H4 (cell line): ENCODE measurements around the gene E4F1. TPM values are rescaled to one million over a fixed set of nuclear protein-coding genes. Genes with fewer than 3 reads are reported as not detected.
"Not testable (repeated sequence)": the region's sequence is repeated elsewhere in the genome, so short reads cannot be mapped to it uniquely, and the experiment has no call there.

Source experiments
- DNase-seq: peaks from one replicate; pipeline ENCODE4 v3.0.0-alpha.2; 2015; ENCODE audit warnings: low spot score
- total RNA-seq: library from RNA; depleted of rRNA; stranded (reverse); fragments of >200 nt; shearing (Covaris generic); gene quantifications from 2 replicates; pipeline ENCODE4 v1.2.3, GENCODE V29; 2014

Gene E4F1
- total RNA-seq, 1 experiment from 2014 or later: 9.5 TPM

- no peak for DNase-seq
Measured at GRCh38 chr16:2231016-2231931, 7.9 kb downstream of the E4F1 start.

DNA sequence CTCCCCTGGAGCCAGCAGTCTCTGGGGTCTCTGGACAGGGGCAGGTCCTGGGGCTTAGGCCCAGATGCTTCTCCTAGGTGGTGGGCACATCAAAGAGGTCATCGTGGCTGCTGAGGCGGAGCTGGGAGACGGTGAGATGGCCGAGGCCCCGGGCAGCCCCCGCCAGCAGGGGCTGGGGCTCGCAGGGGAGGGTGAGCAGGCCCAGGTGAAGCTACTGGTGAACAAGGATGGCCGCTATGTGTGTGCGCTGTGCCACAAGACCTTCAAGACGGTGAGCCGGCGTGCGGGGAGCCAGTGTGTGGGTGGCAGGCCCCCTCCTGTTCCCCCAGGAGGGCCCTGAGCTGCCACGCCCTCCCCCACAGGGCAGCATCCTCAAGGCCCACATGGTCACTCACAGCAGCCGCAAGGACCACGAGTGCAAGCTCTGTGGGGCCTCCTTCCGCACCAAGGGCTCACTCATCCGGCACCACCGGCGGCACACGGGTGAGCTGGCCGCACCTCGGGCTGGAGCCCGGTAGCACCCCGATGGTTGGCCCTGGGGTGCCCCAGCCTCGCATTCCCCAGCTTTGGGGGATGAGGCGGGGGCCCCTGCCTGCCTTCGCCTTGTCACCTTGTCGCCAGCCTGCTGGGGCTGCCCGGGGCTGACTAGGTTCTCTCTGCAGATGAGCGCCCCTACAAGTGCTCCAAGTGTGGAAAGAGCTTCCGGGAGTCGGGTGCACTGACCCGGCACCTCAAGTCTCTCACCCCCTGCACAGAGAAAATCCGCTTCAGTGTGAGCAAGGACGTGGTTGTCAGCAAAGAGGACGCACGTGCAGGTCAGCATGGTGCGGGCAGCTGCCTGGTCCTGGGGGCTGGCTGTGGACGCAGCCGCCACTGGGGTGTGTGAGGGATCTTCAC lies 9.0 kb downstream of the E4F1 start:
- DNase-seq: no peak

DNA sequence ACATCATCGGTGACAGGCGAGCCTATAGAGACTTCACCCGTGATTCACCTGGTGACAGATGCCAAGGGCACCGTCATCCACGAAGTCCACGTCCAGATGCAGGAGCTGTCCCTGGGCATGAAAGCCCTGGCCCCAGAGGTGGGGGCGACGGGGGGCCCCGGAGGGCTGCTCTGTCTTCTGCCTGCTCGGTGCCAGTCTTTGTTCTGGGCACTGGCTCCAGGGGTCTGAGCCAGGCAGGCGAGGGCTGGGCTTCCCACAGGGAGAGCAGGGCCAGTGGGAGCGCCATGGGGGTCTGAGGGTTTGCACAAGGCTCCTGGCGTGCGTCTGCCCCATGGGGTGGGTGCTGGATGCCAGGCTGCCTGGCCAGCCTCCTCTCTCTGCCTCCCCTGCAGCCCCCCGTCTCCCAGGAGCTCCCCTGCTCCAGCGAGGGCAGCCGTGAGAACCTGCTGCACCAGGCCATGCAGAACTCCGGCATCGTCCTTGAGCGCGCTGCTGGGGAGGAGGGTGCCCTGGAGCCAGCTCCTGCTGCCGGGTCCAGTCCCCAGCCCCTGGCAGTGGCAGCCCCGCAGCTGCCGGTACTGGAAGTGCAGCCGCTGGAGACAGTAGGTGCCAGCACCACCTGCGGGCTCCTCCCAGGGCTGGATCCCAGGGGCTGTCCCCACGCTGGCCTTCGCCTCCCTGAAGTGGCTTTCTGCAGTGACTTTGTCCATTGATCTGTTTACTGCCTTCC lies 9.8 kb downstream of the E4F1 start:
- DNase-seq: no peak

DNA sequence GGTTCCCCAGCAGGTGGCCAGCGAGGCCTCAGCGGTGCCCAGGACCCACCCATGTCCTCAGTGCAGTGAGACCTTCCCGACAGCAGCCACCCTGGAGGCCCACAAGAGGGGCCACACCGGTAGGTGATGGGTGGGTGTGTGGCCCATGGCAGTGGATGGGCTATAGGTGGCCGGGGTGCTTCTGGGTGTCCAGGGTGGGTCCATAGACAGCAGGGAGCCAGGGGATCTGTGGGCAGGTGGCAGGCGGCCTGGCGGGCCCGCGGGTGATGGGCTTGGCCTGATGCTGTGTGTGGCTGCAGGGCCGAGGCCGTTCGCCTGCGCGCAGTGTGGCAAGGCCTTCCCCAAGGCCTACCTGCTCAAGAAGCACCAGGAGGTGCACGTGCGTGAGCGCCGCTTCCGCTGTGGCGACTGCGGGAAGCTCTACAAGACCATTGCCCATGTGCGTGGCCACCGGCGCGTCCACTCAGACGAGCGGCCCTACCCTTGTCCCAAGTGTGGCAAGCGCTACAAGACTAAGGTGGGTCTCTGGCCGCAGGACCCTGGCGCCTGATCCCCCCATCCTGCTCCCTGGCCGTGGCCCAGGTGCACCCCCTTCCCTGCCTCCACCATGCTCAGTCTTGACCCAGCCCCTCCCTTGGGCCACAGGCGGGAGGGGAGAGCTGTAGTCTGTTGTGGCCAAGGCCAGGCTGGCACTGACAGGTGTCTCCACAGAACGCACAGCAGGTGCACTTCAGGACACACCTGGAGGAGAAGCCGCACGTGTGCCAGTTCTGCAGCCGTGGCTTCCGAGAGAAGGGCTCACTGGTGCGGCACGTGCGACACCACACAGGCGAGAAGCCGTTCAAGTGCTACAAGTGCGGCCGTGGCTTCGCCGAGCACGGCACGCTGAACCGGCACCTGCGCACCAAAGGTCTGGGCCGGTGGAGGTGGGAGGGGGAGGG lies 10.8 kb downstream of the E4F1 start:
- DNase-seq: no peak

GRCh38 chr16:2234813-2235170 lies 11.4 kb downstream of the E4F1 start:
- DNase-seq: no peak

- DNase-seq: no peak
Measured at GRCh38 chr16:2235234-2235651, 11.9 kb downstream of the E4F1 start.

DNA sequence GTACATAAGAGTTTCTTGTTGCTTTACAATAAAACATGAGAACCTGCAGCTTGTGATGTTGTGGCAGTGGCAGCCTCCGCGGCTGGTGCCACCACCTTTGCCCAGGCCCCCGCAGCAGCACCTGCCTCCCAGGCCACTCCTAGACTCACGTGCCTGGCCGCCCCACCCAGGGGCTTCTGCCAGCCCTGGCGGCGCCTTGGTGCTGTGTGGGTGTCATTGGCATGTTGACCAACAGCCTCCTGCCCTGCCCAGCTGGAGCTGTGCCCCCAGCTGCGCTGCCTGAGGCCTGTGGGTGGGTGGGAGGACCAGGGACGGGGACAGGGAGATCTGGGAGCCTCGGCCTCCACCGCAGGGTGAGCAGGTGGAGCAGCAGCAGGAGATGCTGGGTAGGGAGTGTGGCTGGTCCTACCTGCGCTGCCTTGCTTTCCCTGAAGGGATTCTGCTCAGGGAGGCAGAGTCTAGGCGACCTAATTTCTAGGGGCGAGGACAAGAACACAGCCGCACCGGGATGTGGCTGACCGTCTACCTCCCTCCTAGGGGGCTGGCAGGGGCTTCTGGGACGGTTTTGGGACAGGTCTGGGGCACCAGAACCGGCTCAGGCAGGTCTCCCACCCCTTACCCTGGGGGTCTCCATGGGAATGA lies 12.4 kb downstream of the E4F1 start:
- DNase-seq: no peak

GRCh38 chr16:2236337-2237101 lies 13.1 kb downstream of the E4F1 start, which contains the start of gene DNASE1L2:
Gene DNASE1L2, plus strand, starts transcription at chr16:2236444. Its CDS starts 373 bp downstream, at chr16:2236817.
- no peak for DNase-seq

DNA sequence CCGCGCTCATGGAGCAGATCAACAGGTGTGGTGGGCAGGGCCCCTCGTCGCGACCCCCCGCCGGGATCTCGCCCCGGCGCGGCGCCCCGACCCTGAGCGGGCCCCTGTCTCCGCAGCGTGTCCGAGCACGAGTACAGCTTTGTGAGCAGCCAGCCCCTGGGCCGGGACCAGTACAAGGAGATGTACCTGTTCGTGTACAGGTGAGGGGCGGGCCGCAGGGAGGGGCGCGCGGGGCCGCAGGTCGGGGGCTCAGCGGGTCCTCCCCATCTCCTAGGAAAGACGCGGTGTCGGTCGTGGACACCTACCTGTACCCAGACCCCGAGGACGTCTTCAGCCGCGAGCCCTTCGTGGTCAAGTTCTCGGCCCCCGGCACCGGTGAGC lies 13.7 kb downstream of the E4F1 start:
- DNase-seq: no peak

GRCh38 chr16:2237493-2238149 lies 14.2 kb downstream of the E4F1 start:
- no peak for DNase-seq

- no peak for DNase-seq
Measured at GRCh38 chr16:2238150-2238837, 14.9 kb downstream of the E4F1 start.

DNA sequence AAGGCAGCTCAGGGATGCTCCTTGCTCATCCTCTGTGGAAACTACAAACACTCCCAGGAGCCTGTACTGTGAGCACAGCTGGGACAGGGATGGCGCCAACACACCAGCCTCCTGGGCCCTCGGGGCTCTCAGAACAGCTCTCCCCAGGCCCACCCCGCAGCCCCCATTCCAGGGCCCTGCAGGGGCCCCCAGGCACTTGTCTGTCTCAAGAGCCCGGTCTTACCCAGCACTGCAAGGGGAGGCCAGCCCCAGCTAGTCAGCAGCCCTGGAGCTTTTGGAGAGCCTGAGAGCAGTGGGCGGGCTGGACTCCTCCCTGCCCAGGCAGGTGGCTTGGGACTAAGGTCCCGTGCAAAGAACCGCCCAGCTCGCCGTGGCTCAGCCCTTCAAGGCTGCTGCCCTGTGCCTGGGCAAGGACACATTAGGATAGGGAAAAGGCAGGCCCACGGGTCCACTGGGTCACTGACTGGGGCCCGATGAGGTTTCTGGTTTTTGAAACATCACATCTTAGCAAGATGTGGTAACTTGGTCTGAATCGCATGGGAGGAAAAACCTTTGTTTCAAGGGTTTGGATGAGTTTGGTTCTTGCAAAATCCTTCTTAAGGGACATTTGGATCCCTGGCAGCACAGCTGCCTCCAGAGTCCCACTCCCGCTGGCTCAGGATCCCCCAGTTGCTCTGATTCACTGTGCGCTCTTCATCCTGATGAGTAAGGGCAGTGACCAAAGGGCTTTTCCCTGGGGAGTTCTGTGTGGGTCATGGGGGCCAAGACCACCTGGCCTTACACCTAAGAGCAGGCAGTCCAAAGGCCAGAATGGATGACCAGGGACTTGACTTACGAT lies 15.7 kb downstream of the E4F1 start:
- no peak for DNase-seq

DNA sequence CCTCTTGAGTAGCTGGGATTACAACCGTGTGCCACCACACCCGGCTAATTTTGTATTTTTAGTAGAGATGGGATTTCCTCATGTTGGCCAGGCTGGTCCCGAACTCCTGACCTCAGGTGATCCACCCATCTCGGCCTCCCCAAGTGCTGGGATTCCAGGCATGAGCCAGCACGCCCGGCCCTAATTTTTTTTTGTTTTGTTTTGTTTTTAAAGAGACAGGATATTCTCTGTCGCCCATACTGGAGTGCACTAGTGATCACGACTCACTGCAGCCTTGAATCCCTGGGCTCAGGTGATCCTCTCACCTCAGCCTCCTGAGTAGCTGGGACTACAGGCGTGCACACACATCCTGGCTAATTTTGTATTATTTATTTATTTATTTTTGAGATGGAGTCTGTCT lies 16.9 kb downstream of the E4F1 start:
- not testable (repeated sequence) for DNase-seq

- no peak for DNase-seq
Measured at GRCh38 chr16:2242598-2242997, 19.2 kb downstream of the E4F1 start.

- DNase-seq: no peak
Measured at GRCh38 chr16:2243031-2243528, 19.7 kb downstream of the E4F1 start.

DNA sequence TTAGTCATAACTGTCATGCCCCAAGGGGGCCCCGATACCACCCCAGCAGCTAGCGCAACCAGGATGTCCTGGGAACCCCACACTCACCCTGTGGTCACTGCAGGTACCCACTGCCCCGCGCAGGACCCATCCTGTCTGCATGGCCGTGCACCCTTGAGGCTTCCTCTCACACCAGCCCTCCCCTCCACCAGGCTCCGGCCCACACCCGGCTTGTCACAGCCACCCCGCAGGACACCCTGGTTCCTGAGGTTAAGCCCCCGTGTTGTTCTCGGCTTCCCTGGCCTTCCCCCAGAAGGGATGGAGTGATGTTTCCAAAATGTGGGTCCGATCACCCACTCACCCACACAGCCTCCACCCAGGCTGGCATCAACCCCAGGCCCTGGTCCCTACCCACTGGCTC lies 20.4 kb downstream of the E4F1 start:
- DNase-seq: no peak

DNA sequence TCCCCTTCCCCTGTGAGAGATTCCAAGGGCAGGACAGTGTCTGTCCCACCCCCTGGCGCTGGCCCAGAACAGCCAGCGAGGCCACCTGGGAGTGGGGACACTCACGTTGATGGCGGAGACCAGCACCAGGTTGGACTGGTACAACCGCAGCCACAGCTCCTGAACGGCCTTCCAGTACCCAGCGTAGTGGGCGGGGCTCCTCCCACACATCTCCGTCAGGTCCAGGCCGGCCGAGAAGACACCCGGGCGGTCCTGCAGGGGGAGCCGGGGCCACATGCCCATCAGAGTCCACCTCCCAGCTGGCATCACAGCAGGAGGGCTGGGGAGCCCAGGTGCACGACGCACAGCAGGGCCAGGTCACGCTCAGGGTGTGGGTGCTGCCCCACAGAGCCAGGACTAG lies 20.9 kb downstream of the E4F1 start:
- no peak for DNase-seq
